SK-N-SH (cell line): ENCODE measurements around the gene COL5A1. TPM values are rescaled to one million over a fixed set of nuclear protein-coding genes. Genes with fewer than 3 reads are reported as not detected.

Source experiments
- CTCF ChIA-PET: fragments of 300-600, 350-600 bp; formaldehyde crosslinking; extraction: SDS; loops from one replicate; lab custom pipeline; 2021; lab: Yijun Ruan, JAX
- POLR2A ChIA-PET: fragments of 350-600 bp; sonication (Branson Sonifier 250); formaldehyde crosslinking; extraction: SDS; loops from one replicate; lab custom pipeline; 2020; ENCODE audit warnings: antibody characterized with exemption, inconsistent platforms; lab: Yijun Ruan, JAX
- DNase-seq: peaks from one replicate; pipeline ENCODE4 v3.0.0; 2012
- H2AFZ ChIP-seq: fragments of 200-600 bp; sonication (generic); 2 replicates; pipeline ENCODE4 v1.8.1; 2016; ENCODE audit warnings: antibody characterized with exemption, mild to moderate bottlenecking, low read depth
- H3F3A ChIP-seq: fragments of 200-600 bp; sonication (generic); replicated peaks from 2 replicates; pipeline ENCODE3; 2016; ENCODE audit warnings: antibody characterized with exemption, mild to moderate bottlenecking; ENCODE audit not compliant: insufficient read depth
- H3K27ac ChIP-seq, 2 experiments: fragments of 200-500 bp in 1 of 2; fragments of 200-600 bp in 1 of 2; sonication (Bioruptor generic) in 1 of 2; sonication (generic), shearing (Covaris generic) in 1 of 2; 2 replicates each; pipeline versions ENCODE4 v1.5.1 to v1.6.1; 2014 to 2016; ENCODE audit warnings: low read depth in 2 of 2, inconsistent platforms in 1 of 2, low read length in 1 of 2, mild to moderate bottlenecking in 1 of 2, mixed read lengths in 1 of 2
- H3K27me3 ChIP-seq: fragments of 200-600 bp; sonication (generic), shearing (Covaris generic); 2 replicates; pipeline ENCODE4 v1.6.1; 2016; ENCODE audit warnings: mixed run types; ENCODE audit not compliant: insufficient read depth
- H3K36me3 ChIP-seq, 2 experiments: fragments of 200-500 bp in 1 of 2; fragments of 200-600 bp in 1 of 2; sonication (Bioruptor generic) in 1 of 2; sonication (generic) in 1 of 2; replicated peaks in 1 of 2; 2 replicates each; pipeline versions ENCODE3 to v1.5.1; 2014 to 2016; ENCODE audit warnings: low read length in 1 of 2, mild to moderate bottlenecking in 1 of 2; ENCODE audit not compliant: insufficient read depth in 2 of 2, control insufficient read depth in 1 of 2
- H3K4me1 ChIP-seq, 2 experiments: fragments of 200-500 bp in 1 of 2; fragments of 200-600 bp in 1 of 2; sonication (Bioruptor generic) in 1 of 2; sonication (generic), shearing (Covaris generic) in 1 of 2; 2 replicates each; pipeline versions ENCODE4 v1.5.1 to v1.6.1; 2014 to 2016; ENCODE audit warnings: low read depth in 1 of 2, low read length in 1 of 2, mixed run types in 1 of 2; ENCODE audit not compliant: insufficient read depth in 2 of 2, control insufficient read depth in 1 of 2
- H3K4me2 ChIP-seq: fragments of 200-600 bp; sonication (generic), shearing (Covaris generic); 2 replicates; pipeline ENCODE4 v1.6.1; 2017; ENCODE audit warnings: mixed run types
- H3K4me3 ChIP-seq, 2 experiments: fragments of 200-500 bp in 1 of 2; fragments of 200-600 bp in 1 of 2; sonication (Bioruptor generic) in 1 of 2; sonication (generic), shearing (Covaris generic) in 1 of 2; 2 replicates each; pipeline versions ENCODE4 v1.5.1 to v1.8.1; 2014 to 2016; ENCODE audit warnings: low read depth in 2 of 2, inconsistent platforms in 1 of 2, low read length in 1 of 2, mild to moderate bottlenecking in 1 of 2, mixed read lengths in 1 of 2, moderate library complexity in 1 of 2
- H3K79me2 ChIP-seq: fragments of 200-600 bp; sonication (generic); 2 replicates; pipeline ENCODE4 v1.8.1; 2017; ENCODE audit warnings: mild to moderate bottlenecking; ENCODE audit not compliant: insufficient read depth
- H3K9ac ChIP-seq: fragments of 200-600 bp; sonication (generic); 2 replicates; pipeline ENCODE4 v1.6.1; 2017; ENCODE audit warnings: mixed run types
- H3K9me2 ChIP-seq: fragments of 200-600 bp; sonication (generic); 2 replicates; pipeline ENCODE4 v1.6.1; 2017; ENCODE audit warnings: mixed run types
- H3K9me3 ChIP-seq: fragments of 200-600 bp; sonication (generic); 2 replicates; pipeline ENCODE4 v1.6.1; 2017; ENCODE audit warnings: mixed run types, mild to moderate bottlenecking, moderate library complexity
- H4K20me1 ChIP-seq: fragments of 200-600 bp; sonication (generic); 2 replicates; pipeline ENCODE4 v1.6.1; 2017; ENCODE audit warnings: mild to moderate bottlenecking, mixed run types; ENCODE audit not compliant: insufficient read depth
- EZH2phosphoT487 ChIP-seq: fragments of 200-600 bp; sonication (generic); IDR thresholded peaks from 2 replicates; pipeline ENCODE4 v1.6.1; 2017; ENCODE audit warnings: low read depth, mixed run types, mild to moderate bottlenecking, antibody characterized with exemption, moderate library complexity, borderline replicate concordance
- GATA2 ChIP-seq: sonication (generic); formaldehyde crosslinking; IDR thresholded peaks from 2 replicates; pipeline ENCODE4 v1.5.0; 2020; ENCODE audit warnings: mild to moderate bottlenecking, missing genetic modification reagents
- MEF2A ChIP-seq: IDR thresholded peaks from 2 replicates; pipeline ENCODE4 v1.4.0; 2012; ENCODE audit warnings: low read depth, borderline replicate concordance
- NRF1 ChIP-seq: IDR thresholded peaks from 2 replicates; pipeline ENCODE4 v1.6.1; 2012; ENCODE audit warnings: low read depth, mild to moderate bottlenecking, low read length
- SIN3A ChIP-seq: IDR thresholded peaks from 2 replicates; pipeline ENCODE4 v1.6.1; 2012; ENCODE audit warnings: low read depth, mild to moderate bottlenecking, low read length, moderate library complexity, borderline replicate concordance
- WGBS: methylation state at CpG from one replicate; pipeline ENCODE4 v1.1.6; 2017; ENCODE audit warnings: low lambda C conversion rate; 5-methylcytosine and 5-hydroxymethylcytosine counted together
- polyA plus RNA-seq, 3 experiments: library from polyadenylated mRNA; depleted of rRNA; stranded (reverse); fragments of >200 nt; gene quantifications; 2 replicates each; pipeline ENCODE4 v1.2.3, GENCODE V29; 2012
- TF ChIP-seq, protein P1 (sequence below): IDR thresholded peaks from 2 replicates; pipeline ENCODE4 v1.6.1; 2012; ENCODE audit warnings: mild to moderate bottlenecking, low read depth, low read length, moderate library complexity
- TF ChIP-seq, protein P2 (sequence below): fragments of 200-600 bp; sonication (generic); IDR thresholded peaks from 2 replicates; pipeline ENCODE4 v1.6.1; 2017; ENCODE audit warnings: antibody characterized with exemption, mild to moderate bottlenecking, moderate library complexity
- TF ChIP-seq, protein P3 (sequence below): IDR thresholded peaks from 2 replicates; pipeline ENCODE4; 2012
- TF ChIP-seq, protein P4 (sequence below): fragments of 150-350 bp; IDR thresholded peaks from 2 replicates; pipeline ENCODE4 v1.6.1; 2017; ENCODE audit warnings: antibody characterized with exemption, low read length, low read depth, borderline replicate concordance

The COL5A1 gene
- polyA plus RNA-seq, 1 of the 3 experiments (the other 2 are of a cell fraction) = 73.8 TPM

DNA sequence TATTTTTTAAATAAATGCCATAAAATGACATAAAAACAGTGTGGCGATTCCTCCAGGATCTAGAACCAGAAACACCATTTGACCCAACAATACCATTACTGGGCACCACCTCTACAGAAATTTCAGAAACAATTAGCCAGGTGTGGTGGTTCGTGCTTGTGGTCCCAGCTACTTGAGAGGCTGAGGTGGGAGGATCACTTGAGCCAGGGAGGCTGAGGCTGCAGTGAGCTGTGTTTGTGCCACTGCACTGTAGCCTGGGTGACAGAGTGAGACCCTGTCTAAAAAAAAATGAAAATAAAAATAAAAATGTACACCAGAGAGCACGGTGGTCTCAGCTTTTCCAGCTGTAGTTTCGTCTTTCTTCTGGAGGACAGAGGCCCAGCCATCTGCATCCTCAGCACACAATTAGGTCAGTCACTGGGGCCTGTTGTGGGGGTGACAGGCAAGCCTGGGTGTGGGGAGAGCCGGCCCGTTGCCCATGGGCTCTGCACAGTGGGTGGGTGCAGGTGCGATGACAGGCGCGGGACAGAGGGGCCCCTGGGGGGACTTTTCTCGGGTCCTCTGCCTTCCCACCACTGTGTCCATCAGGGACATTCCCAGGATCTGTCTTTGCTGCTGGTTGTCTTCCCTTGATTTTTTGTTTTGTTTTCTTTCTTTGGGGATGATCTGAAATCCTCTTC lies 9.8 kb downstream of the COL5A1 start (continued):
- no peak for TF ChIP-seq GATA2
- TF ChIP-seq, protein P1, sequence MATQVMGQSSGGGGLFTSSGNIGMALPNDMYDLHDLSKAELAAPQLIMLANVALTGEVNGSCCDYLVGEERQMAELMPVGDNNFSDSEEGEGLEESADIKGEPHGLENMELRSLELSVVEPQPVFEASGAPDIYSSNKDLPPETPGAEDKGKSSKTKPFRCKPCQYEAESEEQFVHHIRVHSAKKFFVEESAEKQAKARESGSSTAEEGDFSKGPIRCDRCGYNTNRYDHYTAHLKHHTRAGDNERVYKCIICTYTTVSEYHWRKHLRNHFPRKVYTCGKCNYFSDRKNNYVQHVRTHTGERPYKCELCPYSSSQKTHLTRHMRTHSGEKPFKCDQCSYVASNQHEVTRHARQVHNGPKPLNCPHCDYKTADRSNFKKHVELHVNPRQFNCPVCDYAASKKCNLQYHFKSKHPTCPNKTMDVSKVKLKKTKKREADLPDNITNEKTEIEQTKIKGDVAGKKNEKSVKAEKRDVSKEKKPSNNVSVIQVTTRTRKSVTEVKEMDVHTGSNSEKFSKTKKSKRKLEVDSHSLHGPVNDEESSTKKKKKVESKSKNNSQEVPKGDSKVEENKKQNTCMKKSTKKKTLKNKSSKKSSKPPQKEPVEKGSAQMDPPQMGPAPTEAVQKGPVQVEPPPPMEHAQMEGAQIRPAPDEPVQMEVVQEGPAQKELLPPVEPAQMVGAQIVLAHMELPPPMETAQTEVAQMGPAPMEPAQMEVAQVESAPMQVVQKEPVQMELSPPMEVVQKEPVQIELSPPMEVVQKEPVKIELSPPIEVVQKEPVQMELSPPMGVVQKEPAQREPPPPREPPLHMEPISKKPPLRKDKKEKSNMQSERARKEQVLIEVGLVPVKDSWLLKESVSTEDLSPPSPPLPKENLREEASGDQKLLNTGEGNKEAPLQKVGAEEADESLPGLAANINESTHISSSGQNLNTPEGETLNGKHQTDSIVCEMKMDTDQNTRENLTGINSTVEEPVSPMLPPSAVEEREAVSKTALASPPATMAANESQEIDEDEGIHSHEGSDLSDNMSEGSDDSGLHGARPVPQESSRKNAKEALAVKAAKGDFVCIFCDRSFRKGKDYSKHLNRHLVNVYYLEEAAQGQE = no peak

DNA sequence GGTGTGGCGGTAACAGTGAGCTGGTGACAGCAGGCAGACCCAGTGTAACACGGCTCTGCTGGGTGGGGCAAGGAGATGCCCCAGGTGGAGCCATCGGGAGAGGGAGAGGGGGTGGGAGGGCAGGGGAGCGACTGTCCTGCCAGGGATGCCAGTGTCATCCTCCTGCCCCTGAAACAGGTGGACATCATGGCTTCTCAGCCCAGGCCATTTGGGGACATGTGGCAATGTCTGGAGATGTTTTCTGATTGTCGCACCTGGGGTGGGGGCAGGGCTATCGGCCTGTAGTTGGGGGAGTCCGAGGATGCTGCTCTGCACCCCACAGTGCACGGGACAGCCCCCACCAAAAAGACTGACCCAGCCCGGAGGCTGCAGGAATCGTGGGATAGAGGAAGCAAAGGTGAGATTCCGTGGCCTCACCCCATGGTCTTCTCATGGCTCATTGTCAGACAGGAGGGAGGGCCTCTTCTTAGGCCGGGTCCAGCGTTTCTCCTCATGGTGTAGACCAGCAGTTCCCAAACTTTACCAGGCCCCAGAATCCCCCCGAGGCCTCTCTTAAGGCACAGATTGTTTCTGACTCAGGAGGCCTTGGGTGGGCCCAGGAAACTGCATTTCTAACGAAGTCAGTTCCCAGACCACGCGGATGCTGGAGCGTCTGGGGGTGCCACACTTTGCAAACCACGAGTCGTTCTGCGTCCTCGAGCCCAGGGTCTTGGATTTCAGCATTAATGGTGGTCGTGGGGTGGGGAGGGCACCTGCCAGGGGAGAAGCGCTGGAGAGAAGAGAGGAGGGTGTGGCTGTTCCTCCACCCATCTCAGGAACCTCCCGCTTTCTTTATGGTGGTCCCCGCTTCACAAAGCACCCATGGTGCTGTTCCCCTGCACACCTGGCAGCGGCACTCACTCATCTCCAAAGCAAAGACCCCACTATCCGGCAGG lies 11.0 kb downstream of the COL5A1 start:
- Histone ChIP-seq H3K36me3 (peaks cover 7 to 25% of the 10 kb centered on the region in 2 experiments), H3K4me2 (no peak overlapping the region), H3K79me2 (peaks cover 79% of the 10 kb centered on the region), H3K4me3 (no peak overlapping the region), H3K4me1 (peaks cover 0 to 17% of the 10 kb centered on the region in 2 experiments; a peak in 1 of 4 replicates), H4K20me1 (peaks cover 91% of the 10 kb centered on the region), H3K27me3 (no peaks in the 10 kb centered on the region), H2AFZ (no peak overlapping the region), H3K9ac (no peak overlapping the region), H3F3A (peaks cover 53% of the 10 kb centered on the region), H3K27ac (no peak overlapping the region; a peak in 1 of 4 replicates), H3K9me2 (no peaks in the 10 kb centered on the region), H3K9me3 (no peaks in the 10 kb centered on the region)
- DNase-seq = no peak
- 87% methylated on average over 24 of the region's 28 CpGs for WGBS
- ChIA-PET CTCF (no interaction called here), POLR2A (no interaction called here)
- TF ChIP-seq GATA2 = no peak

DNA sequence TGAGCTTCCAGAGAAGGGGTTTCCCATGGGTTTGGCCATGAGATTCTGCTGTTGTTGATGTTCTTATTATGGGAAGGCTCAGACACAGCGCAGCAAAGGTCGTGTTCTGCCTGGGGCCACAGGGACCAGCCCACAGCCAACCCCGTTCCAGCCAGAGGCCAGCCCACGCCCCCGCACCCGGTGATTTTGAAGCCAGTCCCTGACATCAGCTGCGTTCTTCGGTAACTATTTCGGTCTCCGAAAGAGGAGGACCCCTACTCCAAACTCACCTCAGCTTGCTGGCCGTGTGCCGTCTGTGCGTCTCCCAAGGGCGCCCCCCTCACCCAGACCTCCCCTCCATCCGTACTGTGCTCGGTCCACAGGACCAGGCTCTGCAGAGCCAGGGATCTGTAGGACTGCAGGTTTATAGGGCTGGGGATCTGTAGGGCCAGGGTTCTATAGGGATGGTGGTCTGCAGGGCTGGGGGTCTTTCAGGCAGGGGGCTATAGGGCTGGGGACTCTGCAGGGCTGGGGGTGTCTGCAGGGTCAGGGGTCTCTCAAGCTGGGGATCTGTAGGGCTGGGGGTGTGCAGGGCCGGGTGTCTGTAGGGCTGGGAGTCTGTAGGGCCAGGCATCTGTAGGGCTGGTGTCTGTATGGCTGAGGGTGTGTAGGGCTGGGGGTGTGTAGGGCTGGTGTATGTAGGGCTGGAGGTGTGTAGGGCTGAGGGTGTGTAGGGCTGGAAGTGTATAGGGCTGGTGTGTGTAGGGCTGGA lies 11.8 kb downstream of the COL5A1 start:
- peaks cover 79% of the 10 kb centered on the region for H3K79me2 ChIP-seq
- WGBS = 96% methylated on average over 15 of the region's 17 CpGs
- H2AFZ ChIP-seq = no peak overlapping the region
- H3K9me3 ChIP-seq = no peaks in the 10 kb centered on the region
- TF ChIP-seq NRF1 = no peak
- TF ChIP-seq, protein P2, sequence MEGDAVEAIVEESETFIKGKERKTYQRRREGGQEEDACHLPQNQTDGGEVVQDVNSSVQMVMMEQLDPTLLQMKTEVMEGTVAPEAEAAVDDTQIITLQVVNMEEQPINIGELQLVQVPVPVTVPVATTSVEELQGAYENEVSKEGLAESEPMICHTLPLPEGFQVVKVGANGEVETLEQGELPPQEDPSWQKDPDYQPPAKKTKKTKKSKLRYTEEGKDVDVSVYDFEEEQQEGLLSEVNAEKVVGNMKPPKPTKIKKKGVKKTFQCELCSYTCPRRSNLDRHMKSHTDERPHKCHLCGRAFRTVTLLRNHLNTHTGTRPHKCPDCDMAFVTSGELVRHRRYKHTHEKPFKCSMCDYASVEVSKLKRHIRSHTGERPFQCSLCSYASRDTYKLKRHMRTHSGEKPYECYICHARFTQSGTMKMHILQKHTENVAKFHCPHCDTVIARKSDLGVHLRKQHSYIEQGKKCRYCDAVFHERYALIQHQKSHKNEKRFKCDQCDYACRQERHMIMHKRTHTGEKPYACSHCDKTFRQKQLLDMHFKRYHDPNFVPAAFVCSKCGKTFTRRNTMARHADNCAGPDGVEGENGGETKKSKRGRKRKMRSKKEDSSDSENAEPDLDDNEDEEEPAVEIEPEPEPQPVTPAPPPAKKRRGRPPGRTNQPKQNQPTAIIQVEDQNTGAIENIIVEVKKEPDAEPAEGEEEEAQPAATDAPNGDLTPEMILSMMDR = no peak
- TF ChIP-seq, protein P3, sequence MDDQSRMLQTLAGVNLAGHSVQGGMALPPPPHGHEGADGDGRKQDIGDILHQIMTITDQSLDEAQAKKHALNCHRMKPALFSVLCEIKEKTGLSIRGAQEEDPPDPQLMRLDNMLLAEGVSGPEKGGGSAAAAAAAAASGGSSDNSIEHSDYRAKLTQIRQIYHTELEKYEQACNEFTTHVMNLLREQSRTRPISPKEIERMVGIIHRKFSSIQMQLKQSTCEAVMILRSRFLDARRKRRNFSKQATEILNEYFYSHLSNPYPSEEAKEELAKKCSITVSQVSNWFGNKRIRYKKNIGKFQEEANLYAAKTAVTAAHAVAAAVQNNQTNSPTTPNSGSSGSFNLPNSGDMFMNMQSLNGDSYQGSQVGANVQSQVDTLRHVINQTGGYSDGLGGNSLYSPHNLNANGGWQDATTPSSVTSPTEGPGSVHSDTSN = no peak
- no peak for TF ChIP-seq MEF2A
- no peak for TF ChIP-seq SIN3A
- no peak for TF ChIP-seq GATA2
- TF ChIP-seq, protein P4, sequence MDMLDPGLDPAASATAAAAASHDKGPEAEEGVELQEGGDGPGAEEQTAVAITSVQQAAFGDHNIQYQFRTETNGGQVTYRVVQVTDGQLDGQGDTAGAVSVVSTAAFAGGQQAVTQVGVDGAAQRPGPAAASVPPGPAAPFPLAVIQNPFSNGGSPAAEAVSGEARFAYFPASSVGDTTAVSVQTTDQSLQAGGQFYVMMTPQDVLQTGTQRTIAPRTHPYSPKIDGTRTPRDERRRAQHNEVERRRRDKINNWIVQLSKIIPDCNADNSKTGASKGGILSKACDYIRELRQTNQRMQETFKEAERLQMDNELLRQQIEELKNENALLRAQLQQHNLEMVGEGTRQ = no peak
- no peak for TF ChIP-seq EZH2phosphoT487
- DNase-seq = no peak
- CTCF ChIA-PET = no interaction called here
- H3K4me2 ChIP-seq = no peak overlapping the region
- peaks cover 53% of the 10 kb centered on the region for H3F3A ChIP-seq
- H3K27ac ChIP-seq = no peak overlapping the region
- H4K20me1 ChIP-seq = peaks cover 91% of the 10 kb centered on the region
- POLR2A ChIA-PET = no interaction called here
- no peak overlapping the region for H3K9ac ChIP-seq
- H3K36me3 ChIP-seq = peaks cover 5 to 20% of the 10 kb centered on the region in 2 experiments
- peaks cover 0 to 11% of the 10 kb centered on the region in 2 experiments; a peak in 1 of 4 replicates for H3K4me1 ChIP-seq
- H3K9me2 ChIP-seq = no peaks in the 10 kb centered on the region
- no peaks in the 10 kb centered on the region for H3K27me3 ChIP-seq
- no peak overlapping the region for H3K4me3 ChIP-seq
